Activated CD4-positive, alpha-beta T cell treated with anti-CD3 and anti-CD28 coated beads, Interleukin-2, amount 10 ng/mL, durations not matched to agents 7 days and 5 days (primary cell): Measurements from ENCODE around the gene SPG7. TPM values are rescaled to one million over a fixed set of nuclear protein-coding genes. Genes with fewer than 3 reads are reported as not detected.

ENCODE experiments used
- CTCF ChIA-PET: fragments of 350-600 bp; sonication (Branson Sonifier 250); formaldehyde crosslinking; loops from one replicate; lab custom pipeline; 2021; ENCODE audit warnings: antibody characterized with exemption; lab: Charles Lee
- POLR2A ChIA-PET: fragments of 350-600 bp; sonication (Branson Sonifier 250); formaldehyde crosslinking; loops from one replicate; lab custom pipeline; 2021; ENCODE audit warnings: antibody characterized with exemption; lab: Charles Lee
- DNase-seq: peaks from one replicate; pipeline ENCODE4 v3.0.0-alpha.2; 2020
- H3K27ac Mint-ChIP-seq: one replicate; pipeline ENCODE4 v1.8.0; 2021; ENCODE audit warnings: mild to moderate bottlenecking, moderate library complexity, mixed read lengths
- H3K27me3 Mint-ChIP-seq: one replicate; pipeline ENCODE4 v1.8.0; 2021; ENCODE audit warnings: mixed read lengths
- H3K36me3 Mint-ChIP-seq: one replicate; pipeline ENCODE4 v1.8.0; 2021; ENCODE audit warnings: low read depth, mixed read lengths
- H3K4me1 Mint-ChIP-seq: one replicate; pipeline ENCODE4 v1.8.0; 2021; ENCODE audit warnings: mixed read lengths
- H3K4me3 Mint-ChIP-seq: one replicate; pipeline ENCODE4 v1.8.0; 2021; ENCODE audit warnings: mild to moderate bottlenecking, moderate library complexity, mixed read lengths
- H3K9me3 Mint-ChIP-seq: one replicate; pipeline ENCODE4 v1.8.0; 2021; ENCODE audit warnings: mixed read lengths
- total RNA-seq, 2 experiments: library from RNA; stranded (reverse); gene quantifications; one replicate each; pipeline ENCODE4 v1.2.3, GENCODE V29; 2021

The SPG7 gene
- total RNA-seq, 2 experiments from 2014 or later: 88.3 to 101 TPM

DNA sequence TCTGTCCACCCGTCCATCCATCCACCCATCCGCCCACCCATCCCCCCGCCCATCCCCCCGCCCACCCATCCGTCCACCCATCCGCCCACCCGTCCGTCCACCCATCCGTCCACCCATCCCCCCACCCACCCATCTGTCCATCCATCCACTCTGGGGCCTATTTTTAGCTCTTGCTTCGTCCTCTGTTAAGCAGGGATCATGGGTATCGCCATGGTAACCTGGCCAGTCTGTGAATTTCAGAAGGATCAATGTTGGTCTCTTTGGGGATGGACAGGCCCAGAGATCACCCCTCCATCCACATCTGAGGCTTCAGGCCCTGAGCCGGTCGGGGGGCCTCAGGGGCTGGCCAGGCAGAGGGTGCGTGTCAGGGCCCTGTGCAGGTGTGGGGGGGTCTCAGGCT is 90.0 kb downstream of the SPG7 start:
- no peaks in the 10 kb centered on the region for H3K9me3 Mint-ChIP-seq
- ChIA-PET CTCF (no interaction called here), POLR2A (no interaction called here)
- H3K27me3 Mint-ChIP-seq: peaks cover 2% of the 10 kb centered on the region
- no peaks in the 10 kb centered on the region for H3K36me3 Mint-ChIP-seq
- H3K27ac Mint-ChIP-seq: peak overlapping the region; percentile 73
- peak; percentile 27 for DNase-seq
- H3K4me1 Mint-ChIP-seq: peaks cover 31% of the 10 kb centered on the region
- no peak overlapping the region for H3K4me3 Mint-ChIP-seq

DNA sequence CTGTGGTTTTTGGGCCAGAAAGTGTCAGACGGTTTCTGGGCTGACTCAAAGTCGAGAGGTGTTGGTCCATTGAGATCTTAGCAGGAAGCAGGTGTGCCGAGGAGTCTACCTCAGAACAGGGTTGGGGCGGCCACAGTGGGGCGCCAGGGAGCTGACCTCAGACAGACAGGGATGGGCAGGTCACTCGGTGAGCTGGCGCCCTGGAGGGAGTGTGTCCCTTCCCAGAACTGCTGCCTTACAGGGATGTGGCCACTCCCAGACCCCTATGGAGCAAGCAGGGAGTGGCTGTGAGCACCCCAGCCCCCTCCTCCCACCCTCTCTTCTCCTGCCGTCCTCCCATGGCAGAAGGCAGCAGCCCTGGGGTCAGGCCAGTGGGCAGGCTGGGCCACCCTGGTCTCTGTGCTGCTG is 91.3 kb downstream of the SPG7 start:
- DNase-seq: peak; percentile 34
- CTCF ChIA-PET: interaction anchor here (0.8 to 1.0 kb wide), 2 partner anchors 10 to 16 kb away, joined by 3 to 4 read pairs; no protein-coding TSS in a partner anchor
- POLR2A ChIA-PET: no interaction called here
- H3K9me3 Mint-ChIP-seq: no peaks in the 10 kb centered on the region
- no peak overlapping the region for H3K4me3 Mint-ChIP-seq
- peaks cover 2% of the 10 kb centered on the region for H3K27me3 Mint-ChIP-seq
- no peak overlapping the region for H3K27ac Mint-ChIP-seq
- no peaks in the 10 kb centered on the region for H3K36me3 Mint-ChIP-seq
- peaks cover 20% of the 10 kb centered on the region for H3K4me1 Mint-ChIP-seq

DNA sequence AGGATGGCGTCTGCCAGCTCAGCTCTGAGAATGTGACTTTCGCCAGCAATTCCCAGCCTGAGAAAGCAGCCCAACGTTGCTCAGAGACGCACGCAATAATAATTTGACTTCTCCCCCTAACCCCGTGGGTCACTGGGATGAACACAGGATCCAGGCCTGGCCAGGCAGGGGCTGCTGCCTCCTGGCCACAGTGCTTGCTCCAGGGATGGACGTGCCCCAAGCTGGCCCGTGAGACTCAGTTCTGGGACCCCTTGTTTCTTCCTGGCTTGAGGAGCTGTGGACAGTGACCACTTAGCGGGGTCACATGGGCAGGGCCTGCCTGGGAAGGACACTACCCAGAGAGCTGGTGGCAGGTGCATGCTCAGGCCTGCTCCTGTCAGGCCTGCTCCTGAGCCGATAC is 91.7 kb downstream of the SPG7 start:
- H3K9me3 Mint-ChIP-seq: no peaks in the 10 kb centered on the region
- no peak overlapping the region for H3K27ac Mint-ChIP-seq
- peaks cover 19% of the 10 kb centered on the region for H3K4me1 Mint-ChIP-seq
- no peak overlapping the region for H3K4me3 Mint-ChIP-seq
- peaks cover 2% of the 10 kb centered on the region for H3K27me3 Mint-ChIP-seq
- ChIA-PET POLR2A (no interaction called here), CTCF (interaction anchor here (0.8 to 1.0 kb wide), 3 partner anchors 9 to 16 kb away, joined by 3 to 4 read pairs (median 3); no protein-coding TSS in a partner anchor)
- no peaks in the 10 kb centered on the region for H3K36me3 Mint-ChIP-seq
- DNase-seq: no peak

DNA sequence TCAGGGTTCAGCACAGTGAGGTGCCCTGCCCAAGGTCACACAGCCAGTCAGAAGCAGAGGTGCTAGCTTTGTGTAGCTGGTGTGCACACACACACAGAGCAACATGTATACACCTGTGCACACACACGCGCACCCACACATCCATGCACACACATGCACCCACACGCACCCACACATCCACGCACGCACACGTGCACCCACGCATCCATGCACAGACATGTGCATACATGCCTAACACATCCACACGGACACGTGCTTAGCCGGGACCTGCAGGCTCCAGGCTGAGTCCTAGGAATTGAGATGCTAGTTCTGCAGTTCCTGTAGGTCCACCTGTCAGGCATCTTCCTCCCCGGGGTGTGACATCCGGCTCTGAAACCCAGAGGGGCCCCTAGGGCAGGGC is 92.2 kb downstream of the SPG7 start:
- no peaks in the 10 kb centered on the region for H3K36me3 Mint-ChIP-seq
- ChIA-PET CTCF (interaction anchor here (0.6 to 0.8 kb wide), 3 partner anchors 10 to 385 kb away, joined by 3 to 4 read pairs (median 3); no protein-coding TSS in a partner anchor), POLR2A (no interaction called here)
- H3K9me3 Mint-ChIP-seq: no peaks in the 10 kb centered on the region
- peaks cover 19% of the 10 kb centered on the region for H3K4me1 Mint-ChIP-seq
- peak overlapping the region; percentile 4 for H3K27ac Mint-ChIP-seq
- H3K4me3 Mint-ChIP-seq: no peak overlapping the region
- DNase-seq: no peak
- peaks cover 2% of the 10 kb centered on the region for H3K27me3 Mint-ChIP-seq

DNA sequence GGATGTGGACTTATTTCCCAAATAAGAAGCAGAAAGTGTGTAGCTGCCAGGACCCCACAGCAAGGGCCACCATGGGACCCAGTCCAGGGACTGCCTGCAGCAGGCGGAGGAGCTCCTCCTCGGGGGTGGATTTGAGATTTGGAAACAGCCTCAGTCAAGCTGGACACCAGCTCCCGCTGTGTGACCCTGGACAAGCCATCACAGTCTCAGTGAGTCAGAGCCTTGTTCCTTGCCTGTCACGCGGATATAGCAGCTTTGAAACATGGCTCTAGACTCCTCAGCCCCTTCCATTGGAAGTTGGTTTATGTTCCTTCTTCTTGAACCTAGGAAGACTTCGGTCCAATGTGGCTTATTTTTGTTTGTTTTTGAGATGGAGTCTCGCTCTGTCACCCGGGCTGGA is 92.8 kb downstream of the SPG7 start:
- H3K27me3 Mint-ChIP-seq: peaks cover 2% of the 10 kb centered on the region
- H3K27ac Mint-ChIP-seq: no peak overlapping the region
- ChIA-PET POLR2A (no interaction called here), CTCF (interaction anchor here (0.6 to 0.8 kb wide), 2 partner anchors 62 to 384 kb away, joined by 3 to 4 read pairs; no protein-coding TSS in a partner anchor)
- DNase-seq: no peak
- no peak overlapping the region for H3K4me3 Mint-ChIP-seq
- peaks cover 15% of the 10 kb centered on the region for H3K4me1 Mint-ChIP-seq
- no peaks in the 10 kb centered on the region for H3K9me3 Mint-ChIP-seq
- no peaks in the 10 kb centered on the region for H3K36me3 Mint-ChIP-seq

DNA sequence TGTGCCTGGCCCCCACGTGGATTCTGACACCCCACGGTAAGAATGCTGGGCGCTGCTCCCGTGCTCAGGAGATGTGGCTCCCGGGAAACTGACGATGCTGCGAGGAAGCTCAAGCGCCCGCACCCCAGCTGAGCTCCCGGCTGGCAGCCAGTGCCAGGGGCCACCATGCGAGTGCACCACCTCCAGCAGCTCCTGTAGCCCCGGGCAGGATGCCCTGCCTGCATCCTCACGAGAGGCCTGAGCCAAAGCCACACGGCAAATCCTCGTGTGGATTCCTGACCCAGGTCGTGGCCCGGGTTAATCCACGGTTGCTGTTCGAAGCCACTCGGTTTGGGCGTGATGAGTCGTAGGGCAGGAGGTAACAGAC is 93.7 kb downstream of the SPG7 start:
- Mint-ChIP-seq H3K9me3 (no peaks in the 10 kb centered on the region), H3K4me3 (no peak overlapping the region), H3K36me3 (no peaks in the 10 kb centered on the region), H3K27ac (no peak overlapping the region), H3K27me3 (peaks cover 2% of the 10 kb centered on the region), H3K4me1 (peaks cover 15% of the 10 kb centered on the region)
- CTCF ChIA-PET: interaction anchor here (0.6 to 1.3 kb wide), 4 partner anchors 13 to 325 kb away, joined by 3 to 4 read pairs (median 3); no protein-coding TSS in a partner anchor
- POLR2A ChIA-PET: no interaction called here
- no peak for DNase-seq

DNA sequence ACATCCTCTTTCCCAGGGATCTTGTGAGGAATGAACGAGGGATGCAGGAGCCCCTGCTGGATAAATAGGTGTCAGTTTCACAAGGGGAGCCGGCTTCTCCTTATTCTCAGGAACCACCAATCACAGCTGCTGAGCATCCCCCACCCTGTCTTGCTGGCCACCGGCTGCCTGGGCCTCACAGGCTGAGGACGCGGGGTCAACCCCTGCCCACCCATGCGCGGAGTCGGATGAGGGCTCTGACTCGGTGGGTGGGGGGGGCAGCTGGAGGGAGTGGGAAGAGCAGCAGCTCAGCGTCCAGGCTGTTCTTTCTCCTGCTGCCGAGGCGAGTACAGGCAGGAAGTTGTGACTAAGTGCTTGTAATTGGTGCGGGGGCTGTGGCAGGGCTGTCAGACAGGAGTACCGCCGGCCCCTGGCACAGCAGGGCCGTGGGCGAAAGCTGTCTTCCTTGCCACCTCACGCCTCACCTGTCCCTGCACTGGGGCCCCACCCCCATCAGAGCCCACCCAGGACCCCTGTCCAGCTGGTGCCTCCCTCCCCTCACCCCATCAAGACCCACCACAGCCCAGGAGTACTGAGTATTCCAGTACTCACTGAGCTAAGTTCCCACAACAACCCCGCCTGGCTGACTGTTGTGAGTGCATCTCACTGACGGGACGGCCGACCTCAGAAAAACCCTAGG is 94.2 kb downstream of the SPG7 start:
- Mint-ChIP-seq H3K9me3 (no peaks in the 10 kb centered on the region), H3K4me3 (no peak overlapping the region), H3K36me3 (no peaks in the 10 kb centered on the region), H3K27me3 (peaks cover 2% of the 10 kb centered on the region), H3K4me1 (peaks cover 15% of the 10 kb centered on the region), H3K27ac (peak overlapping the region; percentile 73)
- CTCF ChIA-PET: interaction anchor here (0.7 to 1.3 kb wide), 3 partner anchors 13 to 325 kb away, joined by 3 to 4 read pairs (median 3); no protein-coding TSS in a partner anchor
- POLR2A ChIA-PET: no interaction called here
- DNase-seq: peak; percentile 46

DNA sequence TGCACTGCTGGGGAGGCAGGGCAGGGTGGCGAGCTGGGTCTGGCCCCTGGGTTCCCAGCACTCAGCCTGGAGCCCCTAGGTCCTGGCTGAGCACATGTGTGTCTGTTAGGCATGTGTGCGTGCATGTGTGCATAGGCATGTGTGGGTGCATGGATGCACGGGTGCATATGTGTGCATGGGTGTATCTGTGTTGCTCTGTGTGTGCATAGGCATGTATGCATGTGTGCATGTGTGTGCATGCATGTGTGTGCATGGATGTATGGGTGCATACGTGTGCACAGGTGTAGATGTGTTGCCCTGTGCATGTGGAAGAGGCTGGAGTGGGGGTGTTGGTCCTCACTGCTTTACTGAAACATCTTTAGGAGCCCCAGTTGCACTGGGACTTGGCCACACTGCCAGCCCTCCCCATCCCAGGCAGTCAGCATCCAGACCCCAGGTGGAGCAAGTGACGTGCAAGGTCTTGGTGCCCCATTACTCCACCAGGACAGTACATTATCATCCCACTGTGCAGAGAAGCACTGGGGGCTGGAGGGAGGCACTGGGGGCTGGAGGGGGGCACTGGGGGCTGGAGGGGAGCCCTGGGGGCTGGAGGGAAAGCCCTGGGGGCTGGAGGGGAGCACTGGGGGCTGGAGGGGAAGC is 94.9 kb downstream of the SPG7 start:
- POLR2A ChIA-PET: no interaction called here
- CTCF ChIA-PET: interaction anchor here (1.3 kb wide), 1 partner anchor 98 kb away, joined by 4 read pairs; no protein-coding TSS in a partner anchor
- Mint-ChIP-seq H3K27me3 (peaks cover 2% of the 10 kb centered on the region), H3K4me1 (peaks cover 15% of the 10 kb centered on the region), H3K9me3 (no peaks in the 10 kb centered on the region), H3K4me3 (no peak overlapping the region), H3K27ac (no peak overlapping the region), H3K36me3 (no peaks in the 10 kb centered on the region)
- no peak for DNase-seq

DNA sequence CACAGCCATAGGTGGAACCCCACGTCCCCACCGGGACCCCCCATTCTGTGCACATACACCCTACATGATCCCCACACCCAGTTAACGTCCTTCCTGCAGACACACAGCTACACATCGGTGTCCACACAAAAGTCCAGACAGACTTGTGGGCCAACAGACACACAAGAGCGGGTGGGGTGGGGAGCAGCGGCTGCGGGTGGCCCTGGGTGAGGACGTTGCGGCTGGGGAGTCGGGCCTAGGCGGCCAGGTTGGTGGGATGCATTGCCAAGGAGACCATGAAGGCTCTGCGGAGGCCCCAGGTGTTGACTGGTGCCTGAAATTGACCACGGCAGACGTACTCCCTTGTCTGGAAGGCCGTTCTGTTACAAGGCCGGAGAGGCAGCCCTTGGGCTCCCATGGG is 96.6 kb downstream of the SPG7 start:
- Mint-ChIP-seq H3K27me3 (peaks cover 2% of the 10 kb centered on the region), H3K4me1 (peaks cover 12% of the 10 kb centered on the region), H3K36me3 (no peaks in the 10 kb centered on the region), H3K4me3 (no peak overlapping the region), H3K9me3 (no peaks in the 10 kb centered on the region), H3K27ac (no peak overlapping the region)
- ChIA-PET POLR2A (interaction anchor here (0.7 kb wide), 1 partner anchor 327 kb away, joined by 3 read pairs; no protein-coding TSS in a partner anchor), CTCF (interaction anchor here (0.6 to 1.0 kb wide), 2 partner anchors 11 to 45 kb away, joined by 3 to 5 read pairs; no protein-coding TSS in a partner anchor)
- no peak for DNase-seq

DNA sequence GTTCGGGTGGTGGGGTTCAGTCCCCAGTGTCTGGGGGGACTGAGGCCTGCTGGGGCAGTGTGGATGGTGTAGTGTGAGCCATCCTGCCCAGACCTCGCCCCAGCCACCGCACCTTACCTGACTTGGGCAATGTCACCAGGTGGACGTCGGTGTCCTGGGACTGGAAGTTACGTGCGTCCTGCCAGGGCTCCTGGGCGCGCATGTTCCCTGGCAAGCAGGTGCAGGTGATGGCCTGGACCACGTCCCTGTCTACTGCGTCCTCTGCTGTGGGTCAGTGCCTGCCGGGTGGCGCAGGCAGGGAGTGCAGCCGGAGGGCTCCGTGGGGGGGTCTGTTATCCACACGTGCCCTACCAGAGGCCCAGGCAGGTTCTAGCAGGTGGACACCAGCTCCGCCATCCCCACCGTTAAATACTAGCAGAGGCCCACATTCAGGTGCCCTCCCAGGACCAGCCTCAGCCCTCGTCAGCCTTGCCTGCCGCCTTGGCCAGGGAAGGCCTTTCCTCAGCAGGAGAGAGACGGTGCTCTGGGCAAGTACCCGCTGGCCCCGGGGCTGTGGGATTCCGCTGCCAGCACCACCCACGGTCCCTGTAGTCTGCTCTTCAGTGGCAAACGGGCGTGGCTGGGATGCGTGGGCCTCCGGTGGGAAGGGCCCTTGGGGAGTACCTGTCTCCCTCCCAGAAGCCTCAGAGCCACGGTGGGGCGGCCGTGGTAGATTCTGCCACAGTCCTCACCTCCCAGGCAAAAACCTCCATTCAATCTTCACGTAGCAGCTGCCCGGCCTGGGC is 97.2 kb downstream of the SPG7 start:
- Mint-ChIP-seq H3K4me3 (no peak overlapping the region), H3K27me3 (peaks cover 2% of the 10 kb centered on the region), H3K36me3 (no peaks in the 10 kb centered on the region), H3K4me1 (peaks cover 12% of the 10 kb centered on the region), H3K27ac (no peak overlapping the region), H3K9me3 (no peaks in the 10 kb centered on the region)
- ChIA-PET CTCF (interaction anchor here (0.6 to 1.0 kb wide), 2 partner anchors 10 to 46 kb away, joined by 3 to 5 read pairs; no protein-coding TSS in a partner anchor), POLR2A (no interaction called here)
- no peak for DNase-seq

DNA sequence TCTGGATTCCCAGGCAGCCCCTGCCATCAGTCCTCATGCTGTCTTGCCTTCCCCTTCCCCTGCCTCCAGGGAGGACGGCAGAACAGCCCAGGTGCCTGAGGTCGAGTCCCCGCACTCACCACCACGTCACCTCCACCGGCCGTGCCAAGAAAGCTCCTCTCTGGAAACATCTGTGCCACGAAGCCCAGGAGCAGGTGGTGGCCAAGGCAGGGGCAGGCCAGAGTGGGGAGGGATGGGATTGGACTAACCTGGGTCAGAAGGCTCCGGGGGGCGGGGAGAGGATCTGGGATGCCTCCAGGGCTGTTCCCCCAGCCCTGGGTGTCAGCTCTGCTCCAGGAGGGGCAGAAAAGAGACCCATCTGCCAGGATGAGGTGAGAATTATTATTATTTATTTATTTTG is 97.8 kb downstream of the SPG7 start:
- Mint-ChIP-seq H3K36me3 (no peaks in the 10 kb centered on the region), H3K4me1 (peaks cover 12% of the 10 kb centered on the region), H3K27ac (no peak overlapping the region), H3K9me3 (no peaks in the 10 kb centered on the region), H3K4me3 (no peak overlapping the region), H3K27me3 (peaks cover 2% of the 10 kb centered on the region)
- CTCF ChIA-PET: interaction anchor here (1.0 kb wide), 1 partner anchor 9 kb away, joined by 5 read pairs; no protein-coding TSS in a partner anchor
- POLR2A ChIA-PET: no interaction called here
- no peak for DNase-seq
